HG03108 (cell line): ENCODE measurements around the gene ARHGAP29.

Experiments
- ATAC-seq: cut with Tn5 transposase; IDR thresholded peaks from one replicate; pipeline ENCODE4 v1.9.1; 2021; ENCODE audit warnings: moderate library complexity; ENCODE audit not compliant: unreplicated experiment

ARHGAP29 gene

DNA sequence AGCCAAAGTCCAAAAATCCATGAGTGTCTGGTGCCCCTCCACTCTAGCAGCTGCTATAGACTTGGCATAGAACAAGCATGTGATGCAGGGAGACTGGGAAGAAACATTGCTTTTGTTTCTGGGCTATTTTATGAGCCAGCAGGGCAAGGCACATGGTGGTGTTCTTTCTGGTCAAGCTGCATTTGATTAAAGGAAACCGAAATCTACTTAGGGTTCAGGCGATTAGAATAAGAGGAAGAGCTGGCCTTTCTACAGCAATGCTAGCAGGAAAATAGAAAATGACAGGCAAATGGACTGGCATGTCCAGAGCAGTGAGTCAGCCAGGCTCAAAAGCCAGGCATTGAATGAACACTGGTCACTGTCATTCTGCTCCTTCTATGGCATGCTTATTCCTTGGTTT lies 28.5 kb upstream of the ARHGAP29 start:
- ATAC-seq: no peak

GRCh38 chr1:94265011-94265422 lies 27.6 kb upstream of the ARHGAP29 start:
- ATAC-seq: no peak

GRCh38 chr1:94260635-94261387 lies 23.4 kb upstream of the ARHGAP29 start:
- ATAC-seq: no peak

GRCh38 chr1:94259635-94260289 lies 22.4 kb upstream of the ARHGAP29 start:
- ATAC-seq: no peak

DNA sequence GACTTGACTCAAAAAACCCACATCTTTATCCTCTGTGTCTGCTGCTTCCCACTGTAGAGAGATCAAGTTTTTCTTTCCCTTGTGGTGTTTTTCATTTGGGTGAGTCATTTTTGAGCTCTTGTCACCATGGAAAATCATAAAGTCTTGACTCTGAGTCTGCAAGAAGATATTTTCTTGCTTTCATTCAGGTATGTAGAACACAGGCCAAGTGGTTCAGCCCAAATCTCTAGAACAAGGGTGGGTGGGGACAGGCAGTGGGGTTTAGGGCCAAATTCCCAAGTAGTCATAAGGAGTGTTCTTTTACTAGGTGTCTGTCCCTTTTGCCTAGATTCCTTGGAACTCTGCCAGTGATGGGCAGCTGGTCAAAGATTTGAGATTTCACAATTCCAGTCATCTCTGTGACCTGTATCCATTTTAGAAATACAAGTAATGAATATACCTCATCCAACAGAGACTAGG lies 21.5 kb upstream of the ARHGAP29 start:
- ATAC-seq: no peak

GRCh38 chr1:94257444-94257843 lies 20.1 kb upstream of the ARHGAP29 start:
- ATAC-seq: no peak

DNA sequence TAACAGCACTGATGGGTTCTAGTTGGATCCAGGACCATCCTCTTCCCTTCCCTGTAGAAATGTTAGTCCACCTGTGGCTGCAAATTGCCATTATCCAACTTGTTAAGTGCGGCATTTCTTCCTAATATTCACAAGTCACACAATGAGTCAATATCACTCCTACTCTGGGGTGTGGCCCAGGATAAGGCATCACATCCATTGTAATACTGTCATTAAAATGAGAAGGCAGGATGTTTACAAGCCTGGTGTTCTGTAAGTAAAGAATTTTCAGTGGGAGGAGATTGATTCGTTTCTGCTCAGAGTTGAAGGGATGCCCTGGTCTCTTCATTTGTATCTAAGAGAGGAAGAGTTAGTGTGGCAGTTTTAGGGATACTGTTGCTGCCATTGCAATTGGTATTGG lies 18.1 kb upstream of the ARHGAP29 start:
- no peak for ATAC-seq

DNA sequence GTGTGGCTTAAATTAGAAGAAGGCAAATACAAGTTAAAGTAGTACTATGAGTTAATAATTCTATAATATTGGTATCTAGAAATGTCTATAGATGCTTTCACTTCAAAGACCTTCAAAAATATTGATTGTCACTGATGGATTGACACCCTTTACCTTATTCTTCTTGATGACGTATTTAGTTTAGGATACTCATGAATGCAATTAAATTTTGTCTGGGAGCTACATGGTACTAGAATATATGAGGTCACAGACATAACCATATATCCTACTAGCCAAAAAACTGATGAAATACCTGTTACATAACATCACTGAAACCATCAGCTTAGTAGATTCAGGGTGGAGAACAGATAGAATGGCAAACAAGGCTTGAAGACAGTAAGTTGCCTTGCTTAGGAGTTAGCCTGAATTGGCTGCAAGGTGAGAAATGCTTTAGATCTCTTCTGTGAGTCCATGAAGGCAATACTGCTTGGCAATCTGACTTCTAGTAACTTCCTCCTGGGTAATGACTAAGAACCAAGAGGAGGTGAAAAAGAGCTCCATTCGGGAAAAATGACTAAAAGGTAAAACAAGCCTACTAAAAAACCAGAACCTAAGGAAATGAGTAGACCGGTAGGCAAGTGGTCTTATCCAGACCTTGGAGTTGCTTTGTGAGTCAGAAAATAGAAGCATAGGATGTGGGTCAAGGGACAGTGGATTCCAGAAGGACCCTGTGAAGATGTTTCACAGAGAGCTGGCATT lies 16.9 kb upstream of the ARHGAP29 start:
- no peak for ATAC-seq

- ATAC-seq: no peak
These were observed 16.2 kb upstream of the ARHGAP29 start for GRCh38 chr1:94253456-94254017.

- ATAC-seq: no peak
These were observed 13.0 kb upstream of the ARHGAP29 start for GRCh38 chr1:94250341-94250740.

- no peak for ATAC-seq
These were observed 11.7 kb upstream of the ARHGAP29 start for GRCh38 chr1:94248956-94249688.

GRCh38 chr1:94247138-94248094 lies 10.0 kb upstream of the ARHGAP29 start:
- peak; percentile 70 for ATAC-seq

DNA sequence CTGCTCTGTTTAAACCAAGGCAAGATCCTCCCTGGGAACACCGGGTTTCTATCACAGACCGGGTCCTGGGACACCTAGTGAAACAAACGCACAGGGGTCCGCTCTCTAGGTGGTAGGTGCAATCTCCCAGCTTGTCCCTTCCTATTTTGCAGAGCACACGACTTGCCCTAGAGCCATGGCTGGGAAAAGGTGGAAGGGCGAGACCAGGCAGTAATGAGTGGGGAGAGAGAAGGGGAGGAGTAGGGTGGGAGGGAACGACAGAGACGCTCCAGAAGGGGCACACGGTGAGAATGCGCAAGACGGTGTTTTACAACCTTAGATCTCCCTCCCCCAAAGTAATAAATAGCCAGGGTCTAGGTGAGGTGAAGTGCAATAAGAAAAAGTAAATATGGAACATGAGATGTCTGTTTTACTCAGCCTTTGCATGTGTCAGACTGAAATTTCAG lies 9.3 kb upstream of the ARHGAP29 start:
- ATAC-seq: no peak

DNA sequence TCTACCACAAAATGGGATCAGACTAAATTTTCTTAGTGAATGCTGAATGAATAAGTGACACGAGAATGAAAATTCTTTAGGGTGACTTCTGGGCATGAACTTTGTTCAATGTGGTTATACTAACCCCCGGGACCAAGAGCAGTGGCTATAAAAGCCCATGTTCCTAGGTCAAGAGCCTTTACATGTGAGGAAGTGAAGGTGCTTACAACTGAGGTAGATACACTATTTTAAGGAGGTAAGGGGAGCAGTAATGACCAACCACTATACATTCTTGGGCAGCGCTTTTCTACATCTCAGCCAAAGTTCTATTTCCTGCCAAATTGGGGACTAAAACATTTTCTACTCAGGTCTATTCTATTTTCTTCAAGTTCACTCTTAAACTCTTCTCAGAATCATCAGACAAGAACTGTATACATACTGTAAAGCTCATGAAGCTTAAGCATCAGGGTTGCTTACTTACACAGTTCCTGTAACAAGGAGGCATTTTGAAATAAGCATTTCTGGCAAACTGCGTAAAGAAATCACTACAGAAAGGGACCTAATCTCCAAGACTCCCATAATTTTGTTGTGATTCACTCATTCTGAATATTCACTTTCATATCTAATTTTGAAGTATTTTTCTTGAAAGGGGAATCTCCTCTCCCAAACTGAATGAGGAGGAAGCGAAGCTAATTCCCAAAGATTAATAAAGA lies 8.5 kb upstream of the ARHGAP29 start:
- ATAC-seq: no peak

DNA sequence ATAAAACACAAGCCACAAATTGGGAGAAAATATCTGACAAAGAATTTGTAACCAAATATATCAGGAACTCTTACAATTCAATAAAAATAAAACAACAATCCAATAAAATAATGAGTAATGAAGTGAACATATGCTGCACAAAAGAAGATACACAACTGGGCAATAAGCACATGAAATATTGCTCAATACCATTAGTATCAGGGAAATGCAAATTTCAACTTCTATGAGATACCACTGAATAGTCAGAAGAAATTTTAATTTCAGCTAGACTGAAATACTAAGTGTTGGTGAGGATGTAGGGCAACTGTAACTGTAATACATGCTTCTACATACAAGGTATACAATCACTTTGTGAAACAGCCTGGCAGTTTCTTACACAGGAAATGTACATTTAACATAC lies 7.4 kb upstream of the ARHGAP29 start:
- no peak for ATAC-seq

DNA sequence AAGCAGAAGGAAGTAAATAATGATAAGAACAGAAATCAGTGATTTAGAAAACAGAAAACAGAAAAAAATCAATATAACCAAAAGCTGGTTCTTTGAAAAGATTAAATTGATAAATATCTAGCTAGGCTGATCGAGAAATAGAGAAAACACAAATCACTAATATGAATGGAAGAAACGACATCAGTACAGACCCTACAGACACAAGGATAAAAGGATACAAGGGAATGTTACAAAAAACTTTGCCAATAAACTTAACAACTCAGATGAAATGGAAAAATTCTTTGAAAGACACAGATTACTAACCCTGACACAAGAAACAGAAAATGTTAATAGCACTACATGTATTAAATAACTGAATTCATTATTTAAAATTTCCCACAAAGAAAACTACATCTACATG lies 6.3 kb upstream of the ARHGAP29 start:
- no peak for ATAC-seq

DNA sequence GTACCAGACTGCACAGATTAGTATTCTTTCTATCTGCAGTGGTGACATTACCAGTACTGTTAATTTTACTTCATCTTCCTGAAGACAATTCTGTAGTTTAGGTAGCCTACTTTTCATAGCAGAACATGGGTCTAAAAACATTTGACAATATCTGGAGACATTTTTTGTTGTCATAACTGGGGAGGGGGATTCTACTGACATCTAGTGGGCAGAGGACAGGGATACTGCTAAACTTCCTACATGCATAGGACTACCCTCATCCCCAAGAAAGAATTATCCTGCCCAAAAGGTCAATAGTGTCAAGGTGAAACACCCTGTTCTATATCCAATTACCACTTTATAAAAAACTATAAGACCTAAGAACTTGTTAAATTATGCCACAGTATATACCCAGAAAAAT lies 3.4 kb upstream of the ARHGAP29 start:
- no peak for ATAC-seq

GRCh38 chr1:94239796-94240195 lies 2.4 kb upstream of the ARHGAP29 start:
- ATAC-seq: no peak

DNA sequence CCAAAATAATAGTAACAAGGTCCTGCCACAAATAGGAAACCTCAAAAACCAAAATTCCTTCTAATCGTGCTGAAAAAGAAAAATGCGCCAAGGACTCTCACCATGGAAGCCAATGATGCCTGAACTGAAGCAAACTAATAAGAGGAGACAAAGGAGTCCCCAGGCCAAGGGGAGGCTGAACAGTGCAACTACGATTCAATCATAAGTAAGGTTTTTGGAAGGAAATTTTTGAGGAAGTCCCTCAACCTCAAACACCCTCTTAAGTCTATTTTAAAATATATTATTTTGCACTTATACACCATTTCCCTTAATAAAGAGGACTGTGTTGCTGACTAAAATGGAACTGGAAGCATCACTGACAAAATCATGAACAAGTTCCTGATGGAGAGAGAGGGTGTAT lies 1.7 kb upstream of the ARHGAP29 start:
- no peak for ATAC-seq
